ENCODE results near the gene ADH5.
A peak's percentile ranks its signal among the peaks of the same experiment; 100 is the strongest.

The ADH5 gene

DNA sequence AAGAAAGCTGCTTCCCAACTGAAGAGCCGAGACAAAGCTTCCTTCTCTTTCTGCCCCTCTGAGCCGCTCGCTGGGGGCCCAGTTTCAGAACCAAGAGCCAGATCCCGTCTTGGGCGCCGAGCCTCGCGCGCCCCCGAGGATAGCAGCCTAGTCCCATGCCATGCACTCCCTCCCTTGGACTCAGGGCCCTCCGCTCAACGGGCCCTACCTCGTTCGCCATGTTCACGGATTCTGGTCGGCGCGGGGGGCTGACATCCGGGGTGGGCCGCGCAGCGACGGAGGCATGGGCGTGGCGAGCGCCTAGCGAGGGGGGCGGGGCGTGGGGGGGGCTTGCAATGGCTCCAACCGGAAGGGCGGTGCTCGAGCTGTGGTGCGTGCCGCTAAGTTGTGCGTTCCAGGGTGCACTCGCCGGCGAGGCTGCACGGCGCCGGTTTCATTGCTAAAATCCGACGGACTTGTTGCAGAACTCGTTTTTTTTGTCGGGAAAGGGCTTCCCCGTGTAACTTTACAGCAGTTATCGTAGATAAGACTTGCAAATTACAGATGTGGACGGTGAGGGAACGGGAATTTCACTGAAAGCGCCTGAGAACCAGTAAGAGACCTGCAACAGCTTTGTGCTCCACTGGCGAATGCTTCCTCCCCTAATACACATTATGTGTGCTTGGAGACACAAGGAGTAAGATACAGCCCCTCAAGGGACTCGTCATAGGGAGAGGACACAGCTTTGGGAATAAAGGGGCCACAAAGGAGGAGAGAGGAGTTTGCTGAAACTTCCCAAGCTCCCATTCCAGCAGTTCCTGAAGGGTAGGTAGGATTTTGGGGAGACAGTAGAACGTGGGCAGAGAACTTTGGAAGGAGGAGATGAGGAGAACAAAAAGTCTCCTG, at the start of gene ADH5:
ADH5 (minus strand) TSS at position 308 of the 885 bp plus-strand sequence; CDS start at position 220, 88 bp downstream.
- TF ChIP-seq, protein P1, sequence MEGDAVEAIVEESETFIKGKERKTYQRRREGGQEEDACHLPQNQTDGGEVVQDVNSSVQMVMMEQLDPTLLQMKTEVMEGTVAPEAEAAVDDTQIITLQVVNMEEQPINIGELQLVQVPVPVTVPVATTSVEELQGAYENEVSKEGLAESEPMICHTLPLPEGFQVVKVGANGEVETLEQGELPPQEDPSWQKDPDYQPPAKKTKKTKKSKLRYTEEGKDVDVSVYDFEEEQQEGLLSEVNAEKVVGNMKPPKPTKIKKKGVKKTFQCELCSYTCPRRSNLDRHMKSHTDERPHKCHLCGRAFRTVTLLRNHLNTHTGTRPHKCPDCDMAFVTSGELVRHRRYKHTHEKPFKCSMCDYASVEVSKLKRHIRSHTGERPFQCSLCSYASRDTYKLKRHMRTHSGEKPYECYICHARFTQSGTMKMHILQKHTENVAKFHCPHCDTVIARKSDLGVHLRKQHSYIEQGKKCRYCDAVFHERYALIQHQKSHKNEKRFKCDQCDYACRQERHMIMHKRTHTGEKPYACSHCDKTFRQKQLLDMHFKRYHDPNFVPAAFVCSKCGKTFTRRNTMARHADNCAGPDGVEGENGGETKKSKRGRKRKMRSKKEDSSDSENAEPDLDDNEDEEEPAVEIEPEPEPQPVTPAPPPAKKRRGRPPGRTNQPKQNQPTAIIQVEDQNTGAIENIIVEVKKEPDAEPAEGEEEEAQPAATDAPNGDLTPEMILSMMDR (IDR thresholded peaks at IDR 0.05; ENCODE audit: borderline replicate concordance, insufficient read depth, low read depth, low read length), result no peak
- H3K4me3 ChIP-seq (ENCODE audit: low read depth, low read length), result peak within 1 kb of the TSS; percentile 63

DNA sequence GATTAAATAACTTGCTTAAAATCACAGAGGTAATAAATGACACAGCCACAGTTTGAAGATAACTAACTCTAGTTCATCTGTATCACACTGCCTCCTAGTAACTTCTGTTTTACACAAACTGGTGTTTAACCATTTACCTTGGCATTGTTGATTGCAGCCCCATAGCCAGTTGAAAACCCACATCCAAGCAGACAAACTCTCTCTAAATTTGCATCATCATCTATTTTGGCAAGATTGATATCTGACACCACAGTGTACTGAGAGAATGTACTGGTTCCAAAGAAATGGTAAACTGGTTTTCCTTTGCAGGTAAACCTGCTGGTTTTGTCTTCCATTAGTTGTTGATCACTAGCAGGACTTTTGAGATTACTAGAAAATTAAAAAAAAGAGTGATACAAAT, 47.7 kb upstream of the ADH5 start:
- TF ChIP-seq, protein P1 (IDR thresholded peaks at IDR 0.05; ENCODE audit: borderline replicate concordance, insufficient read depth, low read depth, low read length), result no peak
- H3K4me3 ChIP-seq (ENCODE audit: low read depth, low read length), result no peak overlapping the region

DNA sequence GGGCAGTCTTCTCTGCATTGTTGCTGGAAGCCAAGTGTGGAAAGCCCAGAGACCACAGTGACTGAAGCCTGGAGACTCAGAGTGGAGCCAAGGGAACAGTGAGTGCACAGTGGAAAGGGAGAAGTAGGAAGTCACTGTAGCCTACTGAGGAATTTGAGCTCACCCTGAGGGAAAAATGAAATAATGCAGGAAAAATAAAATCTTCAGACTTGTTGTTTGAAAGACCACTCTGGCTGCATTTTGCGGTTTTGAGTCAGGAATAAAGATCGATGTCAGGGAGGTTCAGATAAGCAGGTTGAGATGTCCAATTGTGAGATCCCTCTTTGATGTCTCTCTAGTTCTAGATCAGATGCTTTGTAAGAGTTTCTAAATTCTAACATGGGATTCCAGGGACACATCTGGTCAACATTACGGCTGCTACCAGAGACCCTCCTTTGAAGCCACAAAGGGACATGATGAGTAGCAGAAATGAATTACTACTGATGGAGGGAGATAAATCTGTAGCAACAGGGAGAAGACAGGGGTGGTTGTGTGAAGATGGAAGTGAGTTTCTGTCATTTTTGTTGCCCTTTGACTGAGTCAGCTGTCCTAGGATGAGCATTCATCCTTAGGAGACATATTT, 47.1 kb upstream of the ADH5 start:
- TF ChIP-seq, protein P1 (IDR thresholded peaks at IDR 0.05; ENCODE audit: borderline replicate concordance, insufficient read depth, low read depth, low read length), result no peak

DNA sequence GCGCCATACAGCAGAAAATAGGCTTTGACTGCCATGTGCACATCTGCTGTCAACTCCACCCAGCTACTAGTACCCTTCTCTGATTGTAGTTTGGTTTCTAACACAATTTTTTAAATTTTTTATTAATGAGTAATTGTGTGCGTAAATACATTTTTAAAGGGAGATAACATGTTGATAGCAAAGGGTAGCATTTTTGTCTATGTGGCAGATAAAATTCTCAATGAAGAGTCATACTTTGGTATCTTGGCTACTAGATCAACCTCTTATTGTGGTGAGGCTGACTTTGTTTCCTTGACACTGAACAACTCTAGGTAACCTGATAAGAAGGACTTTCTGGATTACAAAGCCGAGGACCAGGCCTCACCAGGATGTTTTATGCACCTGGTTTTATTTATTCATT, 46.0 kb upstream of the ADH5 start:
- H3K4me3 ChIP-seq (ENCODE audit: low read depth, low read length), result no peak overlapping the region
- TF ChIP-seq, protein P1 (IDR thresholded peaks at IDR 0.05; ENCODE audit: borderline replicate concordance, insufficient read depth, low read depth, low read length), result no peak

More for the DNA sequence above, 47.1 kb upstream of the ADH5 start:
- H3K4me3 ChIP-seq (ENCODE audit: low read depth, low read length), result no peak overlapping the region

DNA sequence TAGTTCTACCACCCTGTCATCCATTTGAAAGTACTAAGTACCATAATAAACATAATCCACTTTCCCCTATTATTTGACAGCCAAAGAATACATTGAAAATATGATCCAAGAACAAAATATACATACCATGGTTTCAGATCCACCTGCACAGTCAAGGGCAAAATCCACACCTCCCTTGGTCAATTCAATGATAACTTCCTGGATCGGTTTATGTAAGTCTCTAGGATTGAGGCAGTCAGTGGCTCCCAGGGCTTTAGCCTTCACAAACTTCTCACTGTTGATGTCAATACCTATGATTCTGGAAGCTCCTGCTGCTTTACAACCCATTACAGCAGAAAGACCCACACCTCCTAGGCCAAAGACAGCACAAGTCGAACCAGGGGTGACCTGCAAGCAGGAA, 42.8 kb upstream of the ADH5 start:
- H3K4me3 ChIP-seq (ENCODE audit: low read depth, low read length), result no peak overlapping the region

DNA sequence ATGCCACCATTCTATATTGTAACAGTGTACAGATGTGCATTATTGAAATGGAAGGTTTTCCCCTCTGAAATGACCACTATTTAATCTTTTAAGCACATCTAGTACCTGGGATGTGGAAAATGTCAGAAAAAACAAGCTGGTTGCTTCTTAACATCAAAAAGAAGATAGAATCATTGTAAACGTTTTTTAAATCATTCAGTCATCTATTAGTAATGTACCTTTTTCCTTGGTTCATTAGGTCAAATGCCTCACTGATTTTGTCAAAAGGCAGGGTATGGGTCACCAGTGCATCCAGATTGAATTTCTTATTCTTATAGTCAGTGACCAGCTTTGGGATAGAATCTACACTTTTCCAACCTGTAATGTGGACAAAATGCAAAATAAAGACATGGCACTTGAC, 37.8 kb upstream of the ADH5 start:
- H3K4me3 ChIP-seq (ENCODE audit: low read depth, low read length), result no peak overlapping the region
- TF ChIP-seq, protein P1 (IDR thresholded peaks at IDR 0.05; ENCODE audit: borderline replicate concordance, insufficient read depth, low read depth, low read length), result no peak

More for the DNA sequence above, 42.8 kb upstream of the ADH5 start:
- TF ChIP-seq, protein P1 (IDR thresholded peaks at IDR 0.05; ENCODE audit: borderline replicate concordance, insufficient read depth, low read depth, low read length), result no peak

Measured in GM12875 (cell line).